NCI-H146 treated with DMSO at 0.1 percent for 48 hours (cell line): ENCODE measurements around the gene ELANE.
"Not testable (repeated sequence)": the region's sequence is repeated elsewhere in the genome, so short reads cannot be mapped to it uniquely, and the experiment has no call there.

Experiments used
- DNase-seq: peaks from one replicate; lab custom pipeline; 2025; ENCODE audit not compliant: unreplicated experiment; lab: John Stamatoyannopoulos, UW

The ELANE gene

DNA sequence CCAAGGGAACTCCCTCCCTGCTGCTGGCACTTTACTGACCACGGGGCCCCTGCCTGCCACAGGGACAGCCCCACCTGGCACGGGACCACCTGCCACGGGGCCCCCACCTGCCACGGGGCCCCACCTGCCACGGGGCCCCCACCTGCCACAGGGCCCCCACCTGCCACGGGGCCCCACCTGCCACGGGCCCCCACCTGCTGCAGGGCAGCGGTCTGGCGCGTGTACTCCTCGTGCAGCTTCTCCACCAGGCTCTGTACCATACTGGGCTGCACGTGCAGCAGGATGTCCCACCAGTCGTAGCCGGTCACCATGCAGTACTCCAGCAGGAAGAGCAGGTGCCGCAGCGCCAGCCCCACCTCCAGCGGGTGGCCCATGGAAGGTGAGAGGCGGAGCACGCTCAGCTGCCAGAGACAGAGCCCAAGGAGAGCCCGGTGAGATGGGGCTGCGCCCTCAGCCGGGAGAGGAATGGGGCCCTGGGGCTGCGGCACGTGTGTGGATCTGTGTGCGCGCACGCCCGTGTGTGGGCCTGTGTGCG, 24.7 kb downstream of the ELANE start:
- DNase-seq, result no peak

DNA sequence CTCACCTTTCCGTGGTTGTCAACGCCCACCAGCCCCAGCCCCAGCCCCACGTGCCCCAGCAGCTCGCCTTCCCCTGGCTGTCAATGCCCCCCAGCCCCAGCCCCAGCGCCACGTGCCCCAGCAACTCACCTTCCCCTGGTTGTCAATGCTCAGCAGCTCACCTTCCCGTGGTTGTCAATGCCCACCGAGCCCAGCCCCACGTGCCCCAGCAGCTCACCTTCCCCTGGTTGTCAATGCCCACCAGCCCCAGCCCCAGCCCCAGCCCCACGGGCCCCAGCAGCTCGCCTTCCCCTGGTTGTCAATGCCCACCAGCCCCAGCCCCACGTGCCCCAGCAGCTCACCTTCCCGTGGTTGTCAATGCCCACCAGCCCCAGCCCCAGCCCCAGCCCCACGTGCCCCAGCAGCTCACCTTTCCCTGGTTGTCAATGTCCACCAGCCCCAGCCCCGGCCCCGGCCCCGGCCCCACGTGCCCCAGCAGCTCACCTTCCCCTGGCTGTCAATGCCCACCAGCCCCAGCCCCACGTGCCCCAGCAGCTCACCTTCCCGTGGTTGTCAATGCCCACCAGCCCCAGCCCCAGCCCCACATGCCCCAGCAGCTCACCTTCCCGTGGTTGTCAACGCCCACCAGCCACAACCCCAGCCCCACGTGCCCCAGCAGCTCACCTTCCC, 26.0 kb downstream of the ELANE start:
- DNase-seq, result not testable (repeated sequence)

DNA sequence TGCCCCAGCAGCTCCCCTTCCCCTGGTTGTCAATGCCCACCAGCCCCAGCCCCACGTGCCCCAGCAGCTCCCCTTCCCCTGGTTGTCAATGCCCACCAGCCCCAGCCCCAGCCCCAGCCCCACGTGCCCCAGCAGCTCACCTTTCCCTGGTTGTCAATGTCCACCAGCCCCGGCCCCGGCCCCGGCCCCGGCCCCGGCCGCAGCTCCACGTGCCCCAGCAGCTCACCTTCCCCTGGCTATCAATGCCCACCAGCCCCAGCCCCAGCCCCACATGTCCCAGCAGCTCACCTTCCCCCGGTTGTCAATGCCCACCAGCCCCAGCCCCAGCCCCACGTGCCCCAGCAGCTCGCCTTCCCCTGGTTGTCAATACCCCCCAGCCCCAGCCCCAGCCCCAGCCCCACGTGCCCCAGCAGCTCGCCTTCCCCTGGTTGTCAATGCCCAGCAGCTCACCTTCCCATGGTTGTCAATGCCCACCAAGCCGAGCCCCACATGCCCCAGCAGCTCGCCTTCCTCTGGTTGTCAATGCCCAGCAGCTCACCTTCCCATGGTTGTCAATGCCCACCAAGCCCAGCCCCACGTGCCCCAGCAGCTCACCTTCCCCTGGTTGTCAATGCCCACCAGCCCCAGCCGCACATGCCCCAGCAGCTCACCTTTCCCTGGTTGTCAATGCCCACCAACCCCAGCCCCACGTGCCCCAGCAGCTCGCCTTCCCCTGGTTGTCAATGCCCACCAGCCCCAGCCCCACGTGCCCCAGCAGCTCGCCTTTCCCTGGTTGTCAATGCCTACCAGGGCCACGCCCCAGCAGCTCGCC, 26.9 kb downstream of the ELANE start:
- not testable (repeated sequence) for DNase-seq

DNA sequence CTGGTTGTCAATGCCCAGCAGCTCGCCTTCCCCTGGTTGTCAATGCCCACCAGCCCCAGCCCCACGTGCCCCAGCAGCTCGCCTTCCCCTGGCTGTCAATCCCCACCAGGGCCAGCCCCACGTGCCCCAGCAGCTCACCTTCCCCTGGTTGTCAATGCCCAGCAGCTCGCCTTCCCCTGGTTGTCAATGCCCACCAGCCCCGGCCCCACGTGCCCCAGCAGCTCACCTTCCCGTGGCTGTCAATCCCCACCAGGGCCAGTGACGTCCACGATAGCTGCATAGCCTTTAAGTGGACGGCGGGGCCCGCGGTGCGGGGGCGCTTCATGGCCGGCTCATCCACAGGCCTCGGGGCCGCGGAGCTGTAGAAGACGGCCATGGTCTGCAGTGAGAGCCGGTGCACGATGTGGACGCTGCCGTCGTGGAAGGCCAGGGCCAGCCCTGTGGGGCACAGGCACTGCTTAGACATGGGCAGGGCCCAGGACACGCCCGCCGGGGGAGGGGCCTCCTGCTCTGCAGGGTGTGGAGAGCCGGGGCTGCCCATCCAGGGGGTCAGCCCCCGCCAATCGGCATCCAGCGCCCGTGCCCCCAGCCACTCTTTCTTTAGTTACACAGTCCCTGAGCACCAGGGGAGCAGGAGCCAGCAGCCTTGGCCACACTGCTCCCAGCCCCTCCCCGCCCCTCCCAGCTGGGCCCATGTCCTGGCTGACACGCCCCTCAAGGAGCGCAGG, 27.8 kb downstream of the ELANE start:
- no peak for DNase-seq

DNA sequence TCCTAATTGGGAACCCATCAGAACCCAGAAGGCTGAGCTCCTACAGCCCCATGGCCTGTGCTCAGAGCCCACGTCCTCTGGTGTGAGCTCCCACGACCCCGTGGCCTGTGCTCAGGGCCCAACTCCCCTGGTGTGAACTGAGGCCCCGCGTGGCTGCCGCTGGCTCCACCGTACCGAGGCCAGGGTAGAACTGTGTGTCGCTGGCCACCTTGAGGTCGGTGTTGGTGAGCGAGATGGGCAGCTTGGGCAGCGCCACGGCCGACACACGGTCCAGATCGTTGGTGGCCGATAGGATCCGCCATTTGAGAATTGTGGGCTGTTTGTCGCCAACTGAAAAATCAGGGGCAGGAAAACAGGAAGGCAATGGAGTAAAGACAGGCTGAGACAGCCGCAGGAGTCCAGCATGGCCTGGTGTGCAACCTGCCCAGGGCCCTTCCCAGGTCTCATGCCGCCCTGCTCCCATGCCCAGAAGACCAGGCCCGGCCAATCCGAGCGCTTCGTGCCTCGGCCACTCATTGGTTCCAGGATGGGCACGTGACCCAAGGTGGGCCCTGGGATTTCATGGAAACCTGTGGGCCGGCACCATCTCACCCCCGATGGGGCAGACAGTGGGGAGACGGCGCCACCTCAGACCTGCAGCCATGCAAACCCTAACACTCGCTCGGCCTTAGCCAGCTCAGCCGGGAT, 29.4 kb downstream of the ELANE start:
- no peak for DNase-seq

DNA sequence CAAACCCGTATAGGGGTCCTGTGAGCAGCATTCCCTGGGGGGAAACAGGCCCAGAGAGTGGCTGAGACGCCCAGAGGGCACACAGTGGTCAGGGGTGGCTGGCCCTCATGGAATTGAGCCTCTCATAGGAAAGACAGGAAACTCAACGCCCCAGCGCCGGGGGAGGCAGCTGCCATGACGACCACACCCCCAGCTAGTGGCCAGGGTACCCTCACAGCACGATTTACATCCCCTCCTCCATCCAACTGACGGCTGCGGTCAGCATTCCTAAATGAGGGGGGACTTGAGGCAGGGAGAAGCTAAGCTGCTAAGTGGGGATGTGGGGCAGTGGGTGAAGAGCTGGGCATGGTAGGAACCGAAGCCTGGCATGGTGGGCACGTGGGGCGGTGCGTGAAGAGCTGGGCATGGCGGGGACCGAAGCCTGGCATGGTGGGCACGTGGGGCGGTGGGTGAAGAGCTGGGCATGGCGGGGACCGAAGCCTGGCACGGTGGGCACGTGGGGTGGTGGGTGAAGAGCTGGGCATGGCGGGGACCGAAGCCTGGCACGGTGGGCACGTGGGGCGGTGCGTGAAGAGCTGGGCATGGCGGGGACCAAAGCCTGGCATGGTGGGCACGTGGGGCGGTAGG, 30.9 kb downstream of the ELANE start:
- DNase-seq, result no peak

DNA sequence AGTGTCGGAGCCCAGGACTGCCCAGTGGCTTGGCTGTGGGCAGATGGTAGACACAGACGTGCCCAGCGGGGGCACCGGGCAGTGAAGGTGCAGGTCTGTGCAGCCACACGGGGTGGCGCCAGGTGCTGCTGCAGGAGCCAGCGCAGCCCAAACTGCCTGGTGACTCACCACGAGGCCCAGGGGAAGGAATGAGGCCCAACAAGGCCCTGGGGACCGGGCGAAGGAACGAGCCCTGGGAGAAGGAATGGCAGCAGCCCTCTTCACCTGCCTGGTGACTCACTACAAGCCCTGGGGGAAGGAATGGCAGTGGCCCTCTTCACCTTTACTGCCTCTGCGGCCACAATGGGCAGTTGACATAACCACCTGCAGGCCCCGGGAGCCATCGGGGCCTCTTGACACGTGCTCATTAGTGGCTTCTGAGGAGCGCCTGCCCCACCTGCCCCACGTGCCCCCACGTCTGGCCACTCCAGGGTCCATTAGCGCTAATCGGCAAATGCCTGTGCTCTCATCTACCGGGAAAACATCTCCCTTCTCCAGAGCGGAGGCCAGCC, 31.6 kb downstream of the ELANE start:
- DNase-seq, result no peak

DNA sequence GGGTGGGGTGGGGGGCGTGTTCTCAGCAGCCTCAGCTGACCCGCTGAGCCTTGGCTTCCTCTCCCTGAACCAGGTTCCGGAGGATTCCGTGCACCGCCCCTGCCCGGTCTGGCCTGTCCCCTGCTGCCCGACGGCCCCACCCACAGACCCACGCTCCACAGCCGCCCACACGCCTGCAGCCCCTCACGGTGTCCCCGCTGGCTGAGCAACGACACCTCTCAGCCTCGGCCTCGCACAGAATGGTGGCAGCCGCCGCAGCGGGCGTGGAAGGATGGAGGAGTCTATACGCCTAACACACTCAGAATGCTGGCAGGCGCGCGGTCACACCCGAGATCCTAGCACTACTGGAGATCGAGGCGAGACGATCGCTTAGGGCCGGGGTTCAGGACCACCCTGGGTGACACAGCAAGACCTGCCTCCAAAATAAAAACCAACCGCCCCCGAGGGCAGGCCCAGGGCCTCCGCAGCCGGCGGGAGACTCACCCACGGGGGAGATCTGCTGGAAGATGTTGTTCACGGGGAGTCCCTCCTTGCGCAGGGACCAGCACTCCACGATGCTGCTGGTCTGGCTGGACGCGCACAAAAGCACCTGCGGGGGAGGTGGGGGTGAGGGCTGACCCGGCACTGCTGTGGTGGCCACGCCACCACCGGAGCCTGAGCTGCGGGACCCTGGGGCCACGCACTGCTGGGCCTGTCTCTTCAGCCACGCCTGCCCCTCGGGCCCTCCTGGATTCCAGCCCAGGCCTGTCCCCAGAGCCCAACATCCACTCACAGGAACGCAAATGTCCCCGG, 32.5 kb downstream of the ELANE start:
- DNase-seq, result no peak

DNA sequence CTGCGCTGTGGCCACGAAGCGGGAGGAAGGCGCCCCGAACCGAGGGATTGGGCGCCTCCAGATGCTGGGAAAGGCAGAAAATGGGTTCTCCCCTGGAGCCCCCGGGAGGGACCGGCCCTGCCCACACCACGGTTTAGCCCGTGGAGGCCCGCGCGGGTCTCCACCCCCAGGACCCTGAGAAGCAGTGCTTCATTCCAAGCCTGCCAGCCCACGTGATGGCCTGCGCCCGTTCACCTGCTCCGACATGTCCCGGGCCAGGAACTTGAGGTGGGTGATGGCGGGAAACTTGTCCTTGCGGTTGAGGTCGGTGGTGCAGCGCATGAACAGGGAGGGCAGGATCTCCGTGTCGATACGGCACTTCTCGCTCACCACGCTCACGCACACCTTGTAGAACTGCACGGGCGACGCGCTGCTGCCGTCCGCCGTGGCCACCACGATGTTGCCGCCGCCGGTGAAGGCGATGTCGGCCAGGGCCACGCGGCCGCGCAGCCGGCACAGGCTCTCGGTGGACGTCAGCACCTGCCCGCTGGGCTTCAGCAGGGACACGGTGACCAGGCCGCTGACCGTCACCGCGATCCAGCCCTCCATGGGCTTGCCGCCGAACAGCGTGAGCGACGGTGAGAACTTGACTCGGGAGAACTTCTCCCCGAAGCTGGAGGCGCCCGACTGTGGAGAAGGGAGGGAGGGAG, 33.6 kb downstream of the ELANE start:
- no peak for DNase-seq

DNA sequence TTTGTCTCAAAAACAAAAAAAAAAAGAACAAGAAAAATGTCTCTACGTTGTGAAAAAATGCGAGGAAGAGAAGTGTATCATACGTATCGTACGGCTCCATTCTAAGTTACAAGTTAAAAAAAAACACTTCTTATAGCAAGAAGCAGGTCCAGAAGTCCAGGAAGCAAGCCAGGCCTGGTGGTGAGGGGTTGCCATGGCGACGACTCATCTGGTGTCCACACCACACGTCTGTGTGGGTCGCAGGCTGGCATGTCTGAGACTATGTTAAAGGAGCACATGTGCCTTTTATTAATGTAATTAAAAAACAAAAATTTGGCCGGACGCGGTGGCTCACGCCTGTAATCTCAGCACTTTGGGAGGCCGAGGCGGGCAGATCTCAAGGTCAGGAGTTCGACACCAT, 35.0 kb downstream of the ELANE start:
- DNase-seq, result no peak

DNA sequence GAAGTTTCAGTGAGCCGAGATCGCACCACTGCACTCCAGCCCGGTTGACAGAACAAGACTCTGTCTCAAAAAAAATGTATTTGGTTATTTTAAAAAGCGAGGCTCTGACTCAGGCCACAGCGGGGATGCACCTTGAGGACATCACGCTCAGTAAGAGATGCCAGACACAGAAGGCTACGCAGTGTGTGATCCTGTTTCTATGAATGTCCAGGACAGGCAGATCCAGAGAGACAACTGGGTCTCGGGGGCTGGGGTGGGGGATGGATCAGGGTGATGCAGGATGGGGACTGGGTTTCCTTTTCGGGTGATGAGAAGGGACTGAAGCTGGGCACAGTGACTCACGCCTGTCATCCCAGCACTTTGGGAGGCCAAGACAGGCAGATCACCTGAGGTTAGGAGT, 35.5 kb downstream of the ELANE start:
- no peak for DNase-seq

DNA sequence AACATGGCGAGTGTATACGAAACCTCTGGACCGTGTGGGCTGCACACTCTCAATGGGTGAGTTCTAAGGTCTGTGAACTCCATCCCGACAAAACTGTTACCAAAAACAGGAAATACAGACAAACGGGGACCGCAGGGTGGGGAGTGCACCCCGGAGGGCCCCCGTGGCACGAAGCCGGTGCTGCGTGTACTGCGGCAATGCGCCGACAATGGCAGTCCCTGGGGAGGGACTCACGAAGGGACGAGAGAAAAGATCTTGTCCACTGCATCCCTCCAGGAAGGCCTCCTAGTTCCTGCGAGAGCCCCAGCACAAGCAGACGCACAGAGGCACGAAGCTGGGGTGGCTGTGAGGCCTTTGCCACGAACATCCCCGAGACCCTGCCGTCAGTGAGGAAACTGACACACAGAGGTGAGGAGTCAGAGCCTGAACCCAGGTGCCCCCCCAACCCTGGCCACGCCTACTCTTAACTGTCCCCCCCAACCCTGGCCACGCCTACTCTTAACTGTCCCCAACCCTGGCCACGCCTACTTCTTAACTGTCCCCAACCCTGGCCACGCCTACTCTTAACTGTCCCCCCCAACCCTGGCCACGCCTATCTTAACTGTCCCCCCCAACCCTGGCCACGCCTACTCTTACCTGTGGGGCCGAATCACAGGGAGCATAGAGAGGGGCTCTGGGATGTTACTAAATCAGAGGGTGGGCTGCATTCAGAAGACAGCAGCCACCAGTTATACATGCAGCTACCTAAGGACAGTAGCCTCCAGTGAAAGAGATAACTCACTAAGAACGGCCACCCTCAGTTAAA, 36.7 kb downstream of the ELANE start:
- no peak for DNase-seq

DNA sequence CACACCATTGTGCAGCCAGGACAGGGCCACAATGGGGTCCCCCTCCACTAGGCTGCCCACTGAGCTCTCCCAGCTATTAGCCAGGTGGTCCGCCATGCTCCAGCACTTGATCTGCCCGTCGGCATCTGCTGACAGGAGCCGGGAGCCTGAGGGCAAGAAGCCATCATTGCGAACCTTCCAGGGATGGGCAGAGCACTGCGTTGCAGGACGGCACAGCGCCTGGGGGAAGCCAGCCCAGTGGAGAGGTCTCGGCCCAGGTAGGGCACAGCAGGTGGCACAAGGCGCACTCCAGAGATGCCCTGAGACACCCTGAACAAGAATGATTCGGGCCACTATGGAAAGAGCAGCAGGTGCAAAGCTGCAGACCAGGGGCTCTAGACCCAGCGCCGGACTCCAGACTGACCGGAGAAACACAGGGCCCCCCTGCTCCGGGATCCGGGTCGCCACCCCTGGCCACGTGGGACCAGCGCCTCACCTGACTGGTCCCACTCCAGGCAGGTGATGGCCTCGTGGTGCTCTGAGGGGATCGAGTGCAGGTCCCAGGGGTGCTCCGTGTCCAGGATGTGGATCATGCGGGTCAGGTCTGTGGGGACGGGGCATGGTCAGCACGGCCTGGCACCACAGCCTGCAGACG, 37.7 kb downstream of the ELANE start:
- no peak for DNase-seq

DNA sequence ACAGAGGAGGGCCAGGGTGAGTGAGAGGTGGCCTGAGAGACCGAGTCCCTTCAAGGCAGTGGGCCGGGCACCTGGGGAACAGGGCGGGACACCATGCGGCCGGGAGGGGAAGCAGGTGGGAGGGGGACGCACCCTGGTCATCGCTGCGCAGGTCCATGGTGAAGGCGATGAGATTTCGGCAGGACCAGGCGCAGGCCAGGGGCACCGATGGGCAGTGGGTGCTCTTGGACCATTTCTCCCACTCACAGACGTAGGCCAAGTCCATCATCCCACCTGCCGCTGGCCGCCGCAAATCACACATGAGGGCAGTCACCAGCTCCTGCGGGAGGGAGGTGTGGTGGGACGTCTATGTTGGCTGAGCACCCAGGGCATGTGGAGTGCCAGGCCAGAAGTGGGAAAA, 38.7 kb downstream of the ELANE start:
- no peak for DNase-seq

DNA sequence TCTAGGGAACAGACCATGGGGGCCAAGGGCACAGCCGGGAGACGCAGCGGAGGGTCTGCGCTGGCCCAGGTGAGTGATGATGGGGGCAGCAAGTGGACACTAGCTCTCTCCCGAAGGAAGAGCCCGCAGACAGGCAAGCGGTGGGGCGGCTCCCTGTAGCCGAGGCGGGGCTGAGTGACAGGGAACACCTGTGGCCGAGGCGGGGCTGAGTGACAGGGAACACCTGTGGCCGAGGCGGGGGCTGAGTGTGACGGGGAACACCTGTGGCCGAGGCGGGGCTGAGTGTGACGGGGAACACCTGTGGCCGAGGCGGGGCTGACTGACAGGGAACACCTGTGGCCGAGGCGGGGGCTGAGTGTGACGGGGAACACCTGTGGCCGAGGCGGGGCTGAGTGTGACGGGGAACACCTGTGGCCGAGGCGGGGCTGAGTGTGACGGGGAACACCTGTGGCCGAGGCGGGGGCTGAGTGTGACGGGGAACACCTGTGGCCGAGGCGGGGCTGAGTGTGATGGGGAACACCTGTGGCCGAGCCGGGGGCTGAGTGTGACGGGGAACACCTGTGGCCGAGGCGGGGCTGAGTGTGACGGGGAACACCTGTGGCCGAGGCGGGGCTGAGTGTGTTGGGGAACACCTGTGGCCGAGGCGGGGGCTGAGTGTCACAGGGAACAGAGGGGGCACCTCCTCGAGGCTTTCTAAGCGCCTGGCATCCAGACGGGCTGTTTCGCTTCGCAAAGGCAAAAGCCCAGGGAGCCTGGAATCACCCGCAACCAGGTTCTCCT, 39.5 kb downstream of the ELANE start:
- not testable (repeated sequence) for DNase-seq

DNA sequence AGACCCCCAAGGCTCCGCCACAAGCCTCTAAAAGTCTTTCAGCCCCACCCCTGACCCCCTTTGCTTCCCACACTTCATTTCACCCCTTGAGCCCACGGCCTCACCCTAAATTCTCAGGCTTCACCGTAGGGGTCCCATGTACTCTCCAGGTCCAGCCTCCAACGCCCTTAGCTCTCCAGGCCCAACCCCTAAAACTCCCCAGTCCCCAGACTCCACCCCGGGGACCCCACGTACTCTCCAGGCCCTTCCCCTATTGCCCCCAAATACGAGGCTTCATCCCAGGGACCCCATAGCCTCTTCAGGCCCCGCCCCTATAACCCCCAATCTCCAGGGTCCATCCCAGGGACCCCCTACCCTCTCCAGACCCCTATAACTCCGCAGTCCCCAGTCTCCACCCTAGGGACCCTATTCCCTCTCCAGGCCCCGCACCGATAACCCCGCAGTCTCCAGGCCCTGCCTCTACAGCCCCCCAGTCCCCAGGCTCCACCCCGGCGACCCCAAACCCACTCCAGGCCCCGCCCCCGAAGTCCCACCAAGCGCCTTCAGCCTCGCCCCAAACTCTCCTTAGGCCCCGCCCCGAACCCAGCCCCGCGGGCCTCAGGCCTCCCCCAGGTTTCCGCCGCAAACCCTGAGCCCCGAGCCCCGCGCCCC, 40.3 kb downstream of the ELANE start:
- no peak for DNase-seq
